ENCODE measurements around the gene TOR4A. TPM values are rescaled to one million over a fixed set of nuclear protein-coding genes. Genes with fewer than 3 reads are reported as not detected.

Gene TOR4A
- total and polyA plus RNA-seq, 8 donors, result 8.5 to 38.5 (median 11.1) TPM

- DNase-seq, result no peak
- H3K4me1 ChIP-seq, result no peaks in the 10 kb centered on the region
- no peaks in the 10 kb centered on the region for H3K27me3 ChIP-seq
- peaks cover 0 to under 1% of the 10 kb centered on the region in 2 donors for H3K9me3 ChIP-seq
- H3K4me3 ChIP-seq, result no peak overlapping the region
- intact Hi-C loops (cut with DNase I), result no loop called here
- no peak overlapping the region for H3K27ac ChIP-seq
- TF ChIP-seq CTCF (IDR thresholded peaks at IDR 0.05), result no peak
- ATAC-seq, result no peak
- H3K36me3 ChIP-seq, result no peaks in the 10 kb centered on the region
Observed at GRCh38 chr9:137330689-137331088, 53.2 kb downstream of the TOR4A start.

GRCh38 chr9:137331929-137332328 is 54.4 kb downstream of the TOR4A start:
- Histone ChIP-seq H3K27me3 (no peaks in the 10 kb centered on the region), H3K36me3 (no peaks in the 10 kb centered on the region), H3K9me3 (peaks cover 0 to 12% of the 10 kb centered on the region in 2 donors), H3K4me1 (no peaks in the 10 kb centered on the region), H3K4me3 (no peak overlapping the region), H3K27ac (no peak overlapping the region)
- no peak for TF ChIP-seq CTCF (IDR thresholded peaks at IDR 0.05)
- DNase-seq (no peak), ATAC-seq (no peak)
- intact Hi-C loops (cut with DNase I), result no loop called here

Other genes with a start within 250 kb of the TOR4A start
- 10 to 100 TPM; 34.5 to 34.8 TPM for gene ABCA2, start 249.5 kb upstream of the TOR4A start, total RNA-seq
- gene ABCA2, start 249.5 kb upstream of the TOR4A start, polyA plus RNA-seq (ENCODE audit: insufficient read length in 6 of 6), result 10 to 100 TPM; 20.8 to 33.8 (median 28.6) TPM
- gene FUT7, start 245.6 kb upstream of the TOR4A start, total RNA-seq, result 1 to 10 TPM in 1 of 2 donors, under 1 TPM in 1; 0.17 to 2.9 TPM
- gene FUT7, start 245.6 kb upstream of the TOR4A start, polyA plus RNA-seq (ENCODE audit: insufficient read length in 6 of 6), result under 1 TPM in 3 of 6 donors, not detected in 3; 0.08 to 0.11 (median 0.09) TPM
- gene NPDC1, start 231.5 kb upstream of the TOR4A start, total RNA-seq, result 100 to 1,000 TPM; 104 to 105 TPM
- gene NPDC1, start 231.5 kb upstream of the TOR4A start, polyA plus RNA-seq (ENCODE audit: insufficient read length in 6 of 6), result 10 to 100 TPM; 24.4 to 48.9 (median 25.2) TPM
- under 1 TPM; 0.71 to 0.87 TPM for gene ENTPD2, start 223.7 kb upstream of the TOR4A start, total RNA-seq
- gene ENTPD2, start 223.7 kb upstream of the TOR4A start, polyA plus RNA-seq (ENCODE audit: insufficient read length in 6 of 6), result 1 to 10 TPM; 1.7 to 4.7 (median 3.0) TPM
- 1 to 10 TPM; 2.7 to 4.6 TPM for gene SAPCD2, start 207.2 kb upstream of the TOR4A start, total RNA-seq
- 10 to 100 TPM in 3 of 6 donors, 1 to 10 TPM in 3; 8.5 to 15.1 (median 10.4) TPM for gene SAPCD2, start 207.2 kb upstream of the TOR4A start, polyA plus RNA-seq (ENCODE audit: insufficient read length in 6 of 6)
- 10 to 100 TPM; 28.1 to 43.1 TPM for gene UAP1L1, start 200.2 kb upstream of the TOR4A start, total RNA-seq
- 1 to 10 TPM; 4.6 to 8.8 (median 6.0) TPM for gene UAP1L1, start 200.2 kb upstream of the TOR4A start, polyA plus RNA-seq (ENCODE audit: insufficient read length in 6 of 6)
- 10 to 100 TPM; 51.5 to 54.9 TPM for gene MAN1B1, start 190.7 kb upstream of the TOR4A start, total RNA-seq
- 10 to 100 TPM; 62.7 to 74.9 (median 66.9) TPM for gene MAN1B1, start 190.7 kb upstream of the TOR4A start, polyA plus RNA-seq (ENCODE audit: insufficient read length in 6 of 6)
- 100 to 1,000 TPM; 144 to 165 TPM for gene DPP7, start 163.0 kb upstream of the TOR4A start, total RNA-seq
- 10 to 100 TPM; 35.8 to 53.6 (median 47.7) TPM for gene DPP7, start 163.0 kb upstream of the TOR4A start, polyA plus RNA-seq (ENCODE audit: insufficient read length in 6 of 6)
- gene GRIN1, start 138.6 kb upstream of the TOR4A start, total RNA-seq, result under 1 TPM; 0.17 to 0.55 TPM
- gene GRIN1, start 138.6 kb upstream of the TOR4A start, polyA plus RNA-seq (ENCODE audit: insufficient read length in 6 of 6), result under 1 TPM; 0.15 to 0.38 (median 0.28) TPM
- under 1 TPM in 1 of 2 donors, not detected in 1; 0.55 TPM for gene LRRC26, start 107.7 kb upstream of the TOR4A start, total RNA-seq
- under 1 TPM in 3 of 6 donors, not detected in 3; 0.23 to 0.63 (median 0.25) TPM for gene LRRC26, start 107.7 kb upstream of the TOR4A start, polyA plus RNA-seq (ENCODE audit: insufficient read length in 6 of 6)
- gene TMEM210, start 105.7 kb upstream of the TOR4A start, total RNA-seq, result not detected
- not detected for gene TMEM210, start 105.7 kb upstream of the TOR4A start, polyA plus RNA-seq (ENCODE audit: insufficient read length in 6 of 6)
- gene ANAPC2, start 89.2 kb upstream of the TOR4A start, total RNA-seq, result 10 to 100 TPM; 43.5 to 52.3 TPM
- 10 to 100 TPM; 42.1 to 58.8 (median 44.3) TPM for gene ANAPC2, start 89.2 kb upstream of the TOR4A start, polyA plus RNA-seq (ENCODE audit: insufficient read length in 6 of 6)
- 10 to 100 TPM; 59.1 to 68.0 TPM for gene SSNA1, start 89.0 kb upstream of the TOR4A start, total RNA-seq
- gene SSNA1, start 89.0 kb upstream of the TOR4A start, polyA plus RNA-seq (ENCODE audit: insufficient read length in 6 of 6), result 10 to 100 TPM; 38.7 to 53.6 (median 52.1) TPM
- gene TPRN, start 77.0 kb upstream of the TOR4A start, total RNA-seq, result 10 to 100 TPM; 21.6 to 21.7 TPM
- 10 to 100 TPM in 3 of 6 donors, 1 to 10 TPM in 3; 6.7 to 13.8 (median 9.4) TPM for gene TPRN, start 77.0 kb upstream of the TOR4A start, polyA plus RNA-seq (ENCODE audit: insufficient read length in 6 of 6)
- gene TMEM203, start 72.1 kb upstream of the TOR4A start, total RNA-seq, result 10 to 100 TPM; 30.6 to 31.7 TPM
- gene TMEM203, start 72.1 kb upstream of the TOR4A start, polyA plus RNA-seq (ENCODE audit: insufficient read length in 6 of 6), result 10 to 100 TPM; 30.4 to 37.8 (median 33.3) TPM
- gene NDOR1, start 72.0 kb upstream of the TOR4A start, total RNA-seq, result 10 to 100 TPM; 16.5 to 19.5 TPM
- gene NDOR1, start 72.0 kb upstream of the TOR4A start, polyA plus RNA-seq (ENCODE audit: insufficient read length in 6 of 6), result 10 to 100 TPM in 3 of 6 donors, 1 to 10 TPM in 3; 9.1 to 15.4 (median 10.2) TPM
- 1 to 10 TPM; 4.9 to 7.5 TPM for gene RNF208, start 55.5 kb upstream of the TOR4A start, total RNA-seq
- 1 to 10 TPM; 4.0 to 7.8 (median 5.9) TPM for gene RNF208, start 55.5 kb upstream of the TOR4A start, polyA plus RNA-seq (ENCODE audit: insufficient read length in 6 of 6)
- gene CYSRT1, start 52.6 kb upstream of the TOR4A start, total RNA-seq, result under 1 TPM; 0.44 to 0.50 TPM
- gene CYSRT1, start 52.6 kb upstream of the TOR4A start, polyA plus RNA-seq (ENCODE audit: insufficient read length in 6 of 6), result 1 to 10 TPM; 1.4 to 3.7 (median 2.8) TPM
- gene RNF224, start 50.2 kb upstream of the TOR4A start, total RNA-seq, result under 1 TPM; 0.15 to 0.18 TPM
- 1 to 10 TPM; 1.7 to 4.8 (median 3.5) TPM for gene RNF224, start 50.2 kb upstream of the TOR4A start, polyA plus RNA-seq (ENCODE audit: insufficient read length in 6 of 6)
- under 1 TPM in 1 of 2 donors, not detected in 1; 0.12 TPM for gene SLC34A3, start 46.8 kb upstream of the TOR4A start, total RNA-seq
- gene SLC34A3, start 46.8 kb upstream of the TOR4A start, polyA plus RNA-seq (ENCODE audit: insufficient read length in 6 of 6), result 1 to 10 TPM; 1.0 to 2.8 (median 2.1) TPM
- gene TUBB4B, start 36.4 kb upstream of the TOR4A start, total RNA-seq, result 100 to 1,000 TPM; 245 to 337 TPM
- 100 to 1,000 TPM; 196 to 315 (median 237) TPM for gene TUBB4B, start 36.4 kb upstream of the TOR4A start, polyA plus RNA-seq (ENCODE audit: insufficient read length in 6 of 6)
- gene STPG3, start 26.4 kb upstream of the TOR4A start, total RNA-seq, result not detected
- 1 to 10 TPM in 3 of 6 donors, under 1 TPM in 3; 0.69 to 1.4 (median 0.89) TPM for gene STPG3, start 26.4 kb upstream of the TOR4A start, polyA plus RNA-seq (ENCODE audit: insufficient read length in 6 of 6)
- gene NELFB, start 22.4 kb upstream of the TOR4A start, total RNA-seq, result 10 to 100 TPM; 47.8 to 49.7 TPM
- 10 to 100 TPM; 52.9 to 62.9 (median 56.8) TPM for gene NELFB, start 22.4 kb upstream of the TOR4A start, polyA plus RNA-seq (ENCODE audit: insufficient read length in 6 of 6)
- 10 to 100 TPM; 11.3 to 15.2 TPM for gene NRARP, start 24.5 kb downstream of the TOR4A start, total RNA-seq
- 10 to 100 TPM in 2 of 6 donors, 1 to 10 TPM in 4; 7.0 to 11.1 (median 9.0) TPM for gene NRARP, start 24.5 kb downstream of the TOR4A start, polyA plus RNA-seq (ENCODE audit: insufficient read length in 6 of 6)
- 10 to 100 TPM; 13.7 to 21.8 TPM for gene EXD3, start 145.4 kb downstream of the TOR4A start, total RNA-seq
- 10 to 100 TPM; 13.2 to 21.0 (median 16.6) TPM for gene EXD3, start 145.4 kb downstream of the TOR4A start, polyA plus RNA-seq (ENCODE audit: insufficient read length in 6 of 6)
- 1 to 10 TPM; 6.1 to 8.7 TPM for gene NOXA1, start 145.7 kb downstream of the TOR4A start, total RNA-seq
- 1 to 10 TPM; 4.5 to 7.3 (median 6.9) TPM for gene NOXA1, start 145.7 kb downstream of the TOR4A start, polyA plus RNA-seq (ENCODE audit: insufficient read length in 6 of 6)
- under 1 TPM in 1 of 2 donors, not detected in 1; 0.15 TPM for gene ENTPD8, start 163.6 kb downstream of the TOR4A start, total RNA-seq
- gene ENTPD8, start 163.6 kb downstream of the TOR4A start, polyA plus RNA-seq (ENCODE audit: insufficient read length in 6 of 6), result under 1 TPM; 0.33 to 0.68 (median 0.46) TPM
- 10 to 100 TPM; 29.5 to 31.4 TPM for gene NSMF, start 181.6 kb downstream of the TOR4A start, total RNA-seq
- gene NSMF, start 181.6 kb downstream of the TOR4A start, polyA plus RNA-seq (ENCODE audit: insufficient read length in 6 of 6), result 10 to 100 TPM; 31.7 to 46.5 (median 37.4) TPM

Measured in left lung (tissue), 10 donors.